Stimulated activated CD4-positive, alpha-beta T cell treated with anti-CD3 and anti-CD28 coated beads, Interleukin-1b, Interleukin-23, amount 100 ng/mL, for 4 hours (primary cell): ENCODE results near the gene FGF6.

Experiments used
- DNase-seq, 2 donors: peaks; one replicate each; pipeline ENCODE4 v3.0.0-alpha.2; 2020; ENCODE audit warnings: low read depth in 2 of 2

FGF6 gene

GRCh38 chr12:4447151-4447550 lies 1.5 kb upstream of the FGF6 start:
- no peak for DNase-seq

GRCh38 chr12:4446335-4446734 lies 720 bp upstream of the FGF6 start:
- DNase-seq = no peak

GRCh38 chr12:4444031-4444430 lies 1.6 kb downstream of the FGF6 start:
- no peak for DNase-seq

GRCh38 chr12:4443616-4444015 lies 2.0 kb downstream of the FGF6 start:
- no peak for DNase-seq

- DNase-seq = no peak
Observed at GRCh38 chr12:4441355-4442335, 4.0 kb downstream of the FGF6 start.

- no peak for DNase-seq
Observed at GRCh38 chr12:4440187-4440941, 5.3 kb downstream of the FGF6 start.

- DNase-seq = no peak
Observed at GRCh38 chr12:4439736-4440135, 5.9 kb downstream of the FGF6 start.

GRCh38 chr12:4438834-4439596 lies 6.6 kb downstream of the FGF6 start:
- no peak for DNase-seq

GRCh38 chr12:4435537-4435936 lies 10.1 kb downstream of the FGF6 start:
- DNase-seq = no peak

GRCh38 chr12:4434706-4435425 lies 10.7 kb downstream of the FGF6 start:
- no peak for DNase-seq

- DNase-seq = no peak
Observed at GRCh38 chr12:4434301-4434700, 11.3 kb downstream of the FGF6 start.

GRCh38 chr12:4433745-4434058 lies 11.9 kb downstream of the FGF6 start:
- no peak for DNase-seq

GRCh38 chr12:4432878-4433744 lies 12.5 kb downstream of the FGF6 start:
- no peak for DNase-seq

- no peak for DNase-seq
Observed at GRCh38 chr12:4431866-4432265, 13.7 kb downstream of the FGF6 start.

GRCh38 chr12:4431436-4431835 lies 14.2 kb downstream of the FGF6 start:
- no peak for DNase-seq

GRCh38 chr12:4424422-4424821 lies 21.2 kb downstream of the FGF6 start:
- DNase-seq = no peak

- no peak for DNase-seq
Observed at GRCh38 chr12:4423528-4424195, 22.0 kb downstream of the FGF6 start.

GRCh38 chr12:4422985-4423384 lies 22.6 kb downstream of the FGF6 start:
- DNase-seq = no peak

- DNase-seq = peak in 1 of 2 donors; percentile 21
Observed at GRCh38 chr12:4421590-4422031, 24.0 kb downstream of the FGF6 start.

GRCh38 chr12:4420138-4420670 lies 25.4 kb downstream of the FGF6 start:
- no peak for DNase-seq
